NCI-H1417 treated with DMSO at 0.1 percent for 48 hours (cell line): Measurements from ENCODE around the gene REV3L.
"Not testable (repeated sequence)": the region's sequence is repeated elsewhere in the genome, so short reads cannot be mapped to it uniquely, and the experiment has no call there.

Source experiments
- DNase-seq: peaks from one replicate; lab custom pipeline; 2025; lab: John Stamatoyannopoulos, UW

REV3L gene

DNA sequence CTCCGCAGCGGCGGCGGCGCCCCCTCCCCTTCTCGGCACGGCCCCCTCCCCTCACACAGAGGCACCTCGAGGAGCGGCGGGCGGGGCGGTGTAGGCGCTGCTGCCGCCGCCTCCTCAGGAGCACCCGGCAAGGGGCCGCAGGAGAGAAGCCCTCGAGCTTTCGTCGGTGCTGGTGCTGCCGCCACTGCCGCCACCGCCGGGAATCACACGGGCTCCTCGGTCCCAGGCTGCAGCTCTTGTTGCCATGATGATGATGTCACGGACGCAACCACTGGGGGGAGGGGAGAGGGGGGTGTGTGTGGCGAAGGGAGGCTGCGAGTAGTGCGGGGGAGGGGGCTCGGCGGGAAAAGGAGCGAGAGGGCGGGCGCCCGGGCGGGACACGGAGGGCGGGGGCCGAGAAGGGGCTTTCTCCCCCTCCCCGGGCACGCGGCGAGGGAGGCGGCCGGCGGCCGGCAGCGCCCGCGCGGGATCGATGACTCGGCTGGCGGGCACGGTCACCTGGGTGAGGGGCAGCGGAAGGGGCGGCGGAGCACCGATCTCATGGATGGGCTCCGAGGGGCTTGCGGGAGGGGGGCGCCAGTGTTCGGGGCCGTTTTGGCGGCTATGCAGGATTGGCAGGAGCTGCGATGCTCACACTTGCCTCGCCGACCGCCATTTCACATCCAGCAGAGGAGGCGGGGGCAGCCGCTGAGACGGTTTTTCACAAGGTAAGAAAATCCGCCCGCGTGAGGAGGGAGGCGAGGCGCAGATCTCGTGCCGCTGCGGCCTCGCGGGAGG is at the start of gene REV3L:
TSS of gene REV3L (minus strand) at position 260 of the 777 bp plus-strand sequence. CDS start 330 bp downstream, outside the sequence.
- DNase-seq: no peak

- DNase-seq: no peak
Measured at GRCh38 chr6:111531185-111531584, 48.2 kb upstream of the REV3L start.

- DNase-seq: no peak
Measured at GRCh38 chr6:111530667-111531066, 47.6 kb upstream of the REV3L start.

- DNase-seq: no peak
Measured at GRCh38 chr6:111530218-111530617, 47.2 kb upstream of the REV3L start.

DNA sequence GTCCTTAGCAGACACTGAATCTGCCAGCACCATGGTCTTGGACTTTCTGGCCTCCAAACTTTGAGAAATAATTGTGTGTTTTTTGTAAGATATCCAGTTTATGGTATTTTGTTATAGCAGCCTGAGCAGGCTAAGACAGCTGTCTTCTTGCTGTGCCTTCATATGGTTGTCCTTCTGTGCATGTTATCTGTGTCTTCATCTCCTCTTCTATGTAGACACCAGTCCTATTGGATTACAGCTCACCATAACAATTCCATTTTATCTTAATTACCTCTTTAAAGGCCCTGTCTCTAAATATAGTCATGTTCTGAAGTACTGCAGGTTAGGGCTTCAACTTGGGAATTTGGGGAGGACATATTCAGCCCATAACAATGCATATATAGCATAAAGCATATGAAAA is 44.3 kb upstream of the REV3L start:
- no peak for DNase-seq

- DNase-seq: no peak
Measured at GRCh38 chr6:111524735-111525134, 41.7 kb upstream of the REV3L start.

GRCh38 chr6:111524252-111524651 is 41.2 kb upstream of the REV3L start:
- no peak for DNase-seq

DNA sequence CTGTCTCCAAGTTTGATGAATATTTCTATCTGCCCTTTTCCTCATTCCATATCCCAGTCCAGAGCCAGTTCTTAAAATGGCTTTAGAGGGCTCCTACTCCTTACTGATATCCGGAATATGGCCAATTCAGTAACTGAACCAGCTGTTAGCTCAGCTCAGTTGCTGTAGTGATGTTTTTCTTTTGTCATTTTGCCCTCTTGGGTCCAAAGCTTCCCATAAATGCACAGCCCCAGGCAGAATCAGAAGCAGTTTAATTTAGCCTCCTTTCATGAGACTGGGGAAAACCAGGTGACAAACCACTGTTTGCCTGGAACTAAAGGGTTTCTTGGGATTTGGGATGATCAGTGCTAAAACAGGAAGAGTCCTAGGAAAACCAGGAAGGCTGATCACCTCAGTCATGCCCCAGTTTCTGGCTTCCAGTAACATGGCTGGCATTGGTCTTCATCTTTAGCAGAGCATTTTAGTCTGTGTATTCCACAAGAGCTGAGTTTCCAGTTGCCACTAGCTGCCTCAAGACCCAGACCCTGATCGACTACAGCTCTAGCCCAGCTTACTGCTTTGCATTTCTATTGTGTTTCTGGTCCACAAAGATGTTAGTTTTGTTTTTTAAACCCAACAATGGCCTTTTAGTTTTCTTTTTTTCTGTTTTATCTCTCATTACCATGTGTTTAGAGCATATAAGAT is 40.6 kb upstream of the REV3L start:
- no peak for DNase-seq

DNA sequence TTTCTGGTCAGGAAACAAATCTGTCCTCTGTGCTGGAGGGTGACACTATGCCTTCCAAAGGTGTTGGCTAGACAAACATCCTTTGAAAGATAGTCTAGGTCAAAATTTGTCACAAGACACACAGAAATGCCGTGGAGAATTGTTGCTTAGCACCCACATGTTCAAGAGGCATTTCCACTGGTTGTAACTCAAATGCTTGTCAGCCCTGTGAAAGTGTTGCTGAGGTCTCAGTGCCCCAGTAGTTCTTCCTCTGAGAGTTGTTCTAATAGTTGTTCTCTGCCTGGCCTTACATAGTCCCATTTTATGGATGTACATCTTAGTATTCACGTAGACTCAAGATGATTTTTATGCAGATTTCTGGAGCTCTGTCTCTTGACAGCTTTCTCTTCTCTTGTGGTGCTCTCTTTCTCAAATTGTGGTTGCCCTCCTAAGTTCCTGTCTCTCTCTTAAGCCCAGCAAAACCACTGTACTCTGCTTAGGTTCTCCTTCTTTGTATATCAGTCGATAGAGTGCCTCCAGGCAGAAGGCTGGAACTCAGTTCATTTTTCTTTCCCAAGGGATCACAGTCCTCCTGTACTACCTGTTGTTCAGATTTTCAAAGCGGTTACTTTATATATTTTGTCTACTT is 39.5 kb upstream of the REV3L start:
- no peak for DNase-seq

- no peak for DNase-seq
Measured at GRCh38 chr6:111521497-111522270, 38.7 kb upstream of the REV3L start.

DNA sequence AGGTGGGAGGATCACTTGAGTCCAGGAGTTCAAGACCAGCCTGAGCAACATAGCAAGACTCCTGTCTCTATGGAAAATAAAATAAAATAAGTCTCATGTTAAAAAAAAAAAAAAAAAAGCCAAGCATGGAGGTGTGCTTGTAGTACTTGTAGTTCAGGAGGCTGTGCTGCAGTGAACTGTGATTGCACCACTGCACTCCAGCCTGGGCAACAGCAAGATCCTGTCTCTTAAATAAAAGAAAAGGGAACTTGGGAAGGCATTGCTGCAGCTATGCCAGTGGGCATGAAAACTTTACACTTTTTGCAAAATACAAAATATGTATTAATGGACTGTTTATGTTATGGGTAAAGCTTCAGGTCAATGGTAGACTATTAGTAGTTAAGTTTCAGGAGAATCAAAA is 37.5 kb upstream of the REV3L start:
- no peak for DNase-seq

GRCh38 chr6:111517965-111518364 is 34.9 kb upstream of the REV3L start:
- no peak for DNase-seq

DNA sequence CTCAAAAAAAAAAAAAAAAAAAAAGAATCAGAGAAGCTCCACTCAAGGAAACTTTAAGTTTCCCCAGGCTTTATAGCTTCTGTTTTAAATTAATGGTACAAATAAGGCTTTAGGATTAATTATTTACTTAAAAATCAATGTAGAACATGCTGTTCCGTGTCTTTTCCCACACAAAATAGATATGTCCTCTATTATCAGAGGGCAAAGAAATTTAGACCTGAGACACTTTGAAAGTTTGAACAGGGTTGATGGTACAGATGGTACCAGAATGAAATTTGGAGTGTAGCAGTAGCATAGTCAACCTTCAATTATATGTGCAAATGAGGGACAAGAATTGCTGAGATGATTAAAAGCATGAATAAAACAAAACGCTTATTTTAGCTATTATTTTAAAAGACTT is 32.2 kb upstream of the REV3L start:
- no peak for DNase-seq

DNA sequence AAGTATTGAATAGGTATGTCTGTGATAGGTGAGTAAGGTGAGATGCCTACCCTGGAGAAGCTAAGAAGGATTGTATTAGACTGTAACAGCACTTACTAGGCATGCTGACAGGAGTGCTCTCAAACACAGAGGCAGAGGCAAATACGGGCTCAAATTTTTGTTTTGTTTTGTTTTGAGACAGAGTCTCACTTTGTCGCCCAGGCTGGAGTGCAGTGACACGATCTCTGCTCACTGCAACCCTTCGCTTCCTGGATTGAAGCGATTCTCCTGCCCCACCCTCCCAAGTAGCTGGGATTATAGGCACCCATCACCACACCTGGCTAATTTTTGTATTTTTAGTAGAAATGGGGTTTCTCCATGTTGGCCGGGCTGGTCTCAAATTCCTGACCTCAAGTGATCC is 31.5 kb upstream of the REV3L start:
- DNase-seq: not testable (repeated sequence)

DNA sequence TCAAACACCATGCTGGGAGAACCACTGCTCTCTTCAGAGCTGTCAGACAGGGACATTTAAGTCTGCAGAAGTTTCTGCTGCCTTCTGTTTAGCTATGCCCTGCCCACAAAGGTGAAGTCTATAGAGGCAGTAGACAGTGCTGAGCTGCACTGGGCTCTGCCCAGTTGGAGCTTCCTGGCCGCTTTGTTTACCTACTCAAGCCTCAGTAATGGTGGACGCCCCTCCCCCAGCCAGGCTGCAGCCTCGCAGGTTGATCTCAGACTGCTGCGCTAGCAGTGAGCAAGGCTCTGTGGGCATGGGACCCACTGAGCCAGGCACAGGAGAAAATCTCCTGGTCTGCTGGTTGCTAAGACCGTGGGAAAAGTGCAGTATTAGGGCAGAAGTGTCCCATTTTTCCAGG is 24.2 kb upstream of the REV3L start:
- not testable (repeated sequence) for DNase-seq

GRCh38 chr6:111505498-111505897 is 22.5 kb upstream of the REV3L start:
- DNase-seq: not testable (repeated sequence)

- no peak for DNase-seq
Measured at GRCh38 chr6:111503660-111504059, 20.6 kb upstream of the REV3L start.

GRCh38 chr6:111503194-111503593 is 20.2 kb upstream of the REV3L start:
- no peak for DNase-seq

DNA sequence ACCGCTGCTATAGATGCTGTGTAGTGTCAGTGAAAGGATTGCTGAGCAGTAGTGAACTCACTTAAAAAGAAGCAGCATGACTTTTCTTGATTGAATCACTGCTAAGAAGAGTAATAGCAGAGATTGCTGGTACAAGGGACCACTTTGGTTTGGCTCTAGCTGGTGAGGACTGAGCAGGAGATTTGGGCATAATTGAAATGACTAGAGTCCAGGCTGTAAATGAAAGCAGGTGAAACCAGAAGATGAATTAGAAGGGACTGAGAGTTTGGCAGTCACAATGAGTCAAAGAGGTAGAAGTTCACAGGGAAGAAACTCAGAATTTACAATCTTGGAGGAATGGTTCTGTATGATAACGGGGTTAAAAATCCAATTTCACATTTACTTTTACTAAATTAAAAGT is 19.1 kb upstream of the REV3L start:
- no peak for DNase-seq

GRCh38 chr6:111499269-111499793 is 16.3 kb upstream of the REV3L start:
- no peak for DNase-seq

DNA sequence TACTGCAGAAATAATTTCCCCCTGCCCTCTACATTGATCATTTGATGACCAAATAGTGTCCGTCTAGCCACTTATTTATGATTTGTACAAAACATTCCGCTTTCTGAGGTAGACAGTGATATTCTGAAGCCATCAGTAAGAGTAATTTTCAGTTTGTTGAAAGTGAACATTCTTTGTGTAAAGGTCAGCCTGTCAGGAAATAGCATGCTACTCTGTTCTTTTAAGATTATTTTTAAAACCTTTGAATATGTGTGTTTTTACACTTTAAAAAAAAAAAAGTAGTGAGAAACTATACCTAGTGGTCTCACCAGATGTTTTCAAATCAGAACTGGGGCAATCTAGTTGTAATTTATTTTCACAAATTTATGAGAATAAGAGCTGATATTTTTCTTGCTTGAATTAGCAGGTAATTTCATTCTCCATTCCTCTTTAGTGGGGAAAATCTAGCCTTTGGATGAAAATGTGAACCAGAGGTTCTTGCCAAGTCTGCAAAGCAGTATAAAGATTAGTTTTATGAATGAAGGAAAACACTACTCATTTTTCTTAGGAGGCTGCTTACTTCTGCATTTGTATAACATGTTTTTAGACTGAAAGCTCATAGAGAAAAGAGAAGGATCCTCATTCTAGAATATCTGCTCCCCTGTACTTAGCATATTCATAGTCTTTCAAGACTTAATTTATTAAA is 12.1 kb upstream of the REV3L start:
- DNase-seq: no peak
